Liver (tissue), 3 donors: ENCODE measurements around the gene PHLPP1.

Experiments used
- EGR1 ChIP-seq, 2 donors: IDR thresholded peaks; 2 replicates each; pipeline ENCODE4 v1.6.1; 2016 to 2018; ENCODE audit warnings: antibody characterized with exemption in 2 of 2, low read depth in 2 of 2
- NR2F2 ChIP-seq: IDR thresholded peaks from 2 replicates; pipeline ENCODE4 v1.6.1; 2016; ENCODE audit warnings: antibody characterized with exemption
- RXRA ChIP-seq, 2 donors: IDR thresholded peaks; 2 replicates each; pipeline ENCODE4 v1.6.1; 2017 to 2018; ENCODE audit warnings: antibody characterized with exemption in 2 of 2, mild to moderate bottlenecking in 1 of 2
- SP1 ChIP-seq: IDR thresholded peaks from 2 replicates; pipeline ENCODE4 v1.6.1; 2018; ENCODE audit warnings: antibody characterized with exemption, mild to moderate bottlenecking
- TF ChIP-seq, protein P1 (sequence below): fragments of 150-350 bp; IDR thresholded peaks from 2 replicates; pipeline ENCODE4 v1.5.1; 2017; ENCODE audit warnings: improper control_type of control experiment, low read depth, low read length; ENCODE audit not compliant: missing input control
- TF ChIP-seq, protein P2 (sequence below): IDR thresholded peaks from 2 replicates; pipeline ENCODE4 v1.6.1; 2016; ENCODE audit warnings: antibody characterized with exemption, mild to moderate bottlenecking
- donor health status: healthy.
- donor health status: healthy.

DNA sequence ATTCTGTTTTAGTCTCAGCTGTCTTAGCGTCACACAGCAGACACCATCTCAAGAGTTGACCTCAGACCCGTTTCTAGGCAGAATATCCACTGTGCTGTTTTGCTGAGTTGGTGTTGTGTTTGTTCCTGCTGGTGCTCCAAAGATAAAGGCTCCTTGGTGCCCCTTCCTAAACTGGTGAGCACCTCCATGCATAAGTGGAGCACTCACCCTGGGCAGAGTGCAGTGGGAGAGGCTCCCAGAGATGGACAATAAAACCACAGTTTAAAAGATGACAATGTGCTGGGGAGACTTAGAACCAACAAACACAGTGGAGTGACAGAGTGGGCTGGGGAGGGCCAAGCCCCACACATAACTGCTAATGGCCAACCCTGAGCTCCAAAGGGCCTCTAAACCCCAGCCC is 271.1 kb downstream of the PHLPP1 start:
- TF ChIP-seq SP1 (no peak), EGR1 (IDR thresholded peaks at IDR 0.05; ENCODE audit: low read depth in 2 of 2) (no peak), RXRA (IDR thresholded peaks at IDR 0.05) (no peak), NR2F2 (no peak)
- TF ChIP-seq, protein P1, sequence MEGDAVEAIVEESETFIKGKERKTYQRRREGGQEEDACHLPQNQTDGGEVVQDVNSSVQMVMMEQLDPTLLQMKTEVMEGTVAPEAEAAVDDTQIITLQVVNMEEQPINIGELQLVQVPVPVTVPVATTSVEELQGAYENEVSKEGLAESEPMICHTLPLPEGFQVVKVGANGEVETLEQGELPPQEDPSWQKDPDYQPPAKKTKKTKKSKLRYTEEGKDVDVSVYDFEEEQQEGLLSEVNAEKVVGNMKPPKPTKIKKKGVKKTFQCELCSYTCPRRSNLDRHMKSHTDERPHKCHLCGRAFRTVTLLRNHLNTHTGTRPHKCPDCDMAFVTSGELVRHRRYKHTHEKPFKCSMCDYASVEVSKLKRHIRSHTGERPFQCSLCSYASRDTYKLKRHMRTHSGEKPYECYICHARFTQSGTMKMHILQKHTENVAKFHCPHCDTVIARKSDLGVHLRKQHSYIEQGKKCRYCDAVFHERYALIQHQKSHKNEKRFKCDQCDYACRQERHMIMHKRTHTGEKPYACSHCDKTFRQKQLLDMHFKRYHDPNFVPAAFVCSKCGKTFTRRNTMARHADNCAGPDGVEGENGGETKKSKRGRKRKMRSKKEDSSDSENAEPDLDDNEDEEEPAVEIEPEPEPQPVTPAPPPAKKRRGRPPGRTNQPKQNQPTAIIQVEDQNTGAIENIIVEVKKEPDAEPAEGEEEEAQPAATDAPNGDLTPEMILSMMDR = no peak
- TF ChIP-seq, protein P2, sequence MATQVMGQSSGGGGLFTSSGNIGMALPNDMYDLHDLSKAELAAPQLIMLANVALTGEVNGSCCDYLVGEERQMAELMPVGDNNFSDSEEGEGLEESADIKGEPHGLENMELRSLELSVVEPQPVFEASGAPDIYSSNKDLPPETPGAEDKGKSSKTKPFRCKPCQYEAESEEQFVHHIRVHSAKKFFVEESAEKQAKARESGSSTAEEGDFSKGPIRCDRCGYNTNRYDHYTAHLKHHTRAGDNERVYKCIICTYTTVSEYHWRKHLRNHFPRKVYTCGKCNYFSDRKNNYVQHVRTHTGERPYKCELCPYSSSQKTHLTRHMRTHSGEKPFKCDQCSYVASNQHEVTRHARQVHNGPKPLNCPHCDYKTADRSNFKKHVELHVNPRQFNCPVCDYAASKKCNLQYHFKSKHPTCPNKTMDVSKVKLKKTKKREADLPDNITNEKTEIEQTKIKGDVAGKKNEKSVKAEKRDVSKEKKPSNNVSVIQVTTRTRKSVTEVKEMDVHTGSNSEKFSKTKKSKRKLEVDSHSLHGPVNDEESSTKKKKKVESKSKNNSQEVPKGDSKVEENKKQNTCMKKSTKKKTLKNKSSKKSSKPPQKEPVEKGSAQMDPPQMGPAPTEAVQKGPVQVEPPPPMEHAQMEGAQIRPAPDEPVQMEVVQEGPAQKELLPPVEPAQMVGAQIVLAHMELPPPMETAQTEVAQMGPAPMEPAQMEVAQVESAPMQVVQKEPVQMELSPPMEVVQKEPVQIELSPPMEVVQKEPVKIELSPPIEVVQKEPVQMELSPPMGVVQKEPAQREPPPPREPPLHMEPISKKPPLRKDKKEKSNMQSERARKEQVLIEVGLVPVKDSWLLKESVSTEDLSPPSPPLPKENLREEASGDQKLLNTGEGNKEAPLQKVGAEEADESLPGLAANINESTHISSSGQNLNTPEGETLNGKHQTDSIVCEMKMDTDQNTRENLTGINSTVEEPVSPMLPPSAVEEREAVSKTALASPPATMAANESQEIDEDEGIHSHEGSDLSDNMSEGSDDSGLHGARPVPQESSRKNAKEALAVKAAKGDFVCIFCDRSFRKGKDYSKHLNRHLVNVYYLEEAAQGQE = no peak
